Kidney tubule cell (primary cell): ENCODE measurements around the gene MPZ.
A peak's percentile ranks its signal among the peaks of the same experiment; 100 is the strongest.
"Not testable (repeated sequence)": the region's sequence is repeated elsewhere in the genome, so short reads cannot be mapped to it uniquely, and the experiment has no call there.

Experiments
- DNase-seq: peaks from one replicate; pipeline ENCODE4 v3.0.0-alpha.2; 2018; ENCODE audit warnings: low spot score

MPZ gene

GRCh38 chr1:161300478-161300877 lies 9.3 kb downstream of the MPZ start:
- DNase-seq: no peak

GRCh38 chr1:161299347-161299746 lies 10.4 kb downstream of the MPZ start:
- DNase-seq: no peak

GRCh38 chr1:161298116-161298515 lies 11.7 kb downstream of the MPZ start:
- no peak for DNase-seq

GRCh38 chr1:161297415-161297814 lies 12.4 kb downstream of the MPZ start:
- DNase-seq: no peak

- DNase-seq: no peak
Observed at GRCh38 chr1:161290779-161291178, 19.0 kb downstream of the MPZ start.

GRCh38 chr1:161287482-161288054 lies 22.2 kb downstream of the MPZ start:
- no peak for DNase-seq

- no peak for DNase-seq
Observed at GRCh38 chr1:161285521-161285920, 24.2 kb downstream of the MPZ start.

GRCh38 chr1:161285113-161285512 lies 24.7 kb downstream of the MPZ start:
- no peak for DNase-seq

GRCh38 chr1:161282991-161283390 lies 26.8 kb downstream of the MPZ start:
- DNase-seq: no peak

GRCh38 chr1:161274874-161275273 lies 34.9 kb downstream of the MPZ start:
- no peak for DNase-seq

- DNase-seq: no peak
Observed at GRCh38 chr1:161273402-161273801, 36.4 kb downstream of the MPZ start.

- DNase-seq: no peak
Observed at GRCh38 chr1:161267321-161267720, 42.4 kb downstream of the MPZ start.

GRCh38 chr1:161266836-161267235 lies 42.9 kb downstream of the MPZ start:
- DNase-seq: no peak

- peak; percentile 65 for DNase-seq
Observed at GRCh38 chr1:161266202-161266601, 43.6 kb downstream of the MPZ start.

GRCh38 chr1:161265305-161265704 lies 44.5 kb downstream of the MPZ start:
- DNase-seq: peak; percentile 61

- DNase-seq: peak; percentile 61
Observed at GRCh38 chr1:161261261-161262235, 48.2 kb downstream of the MPZ start.

- no peak for DNase-seq
Observed at GRCh38 chr1:161260376-161261260, 49.1 kb downstream of the MPZ start.

GRCh38 chr1:161259765-161260164 lies 50.0 kb downstream of the MPZ start:
- no peak for DNase-seq

GRCh38 chr1:161259345-161259702 lies 50.4 kb downstream of the MPZ start:
- DNase-seq: no peak

GRCh38 chr1:161258439-161259344 lies 51.1 kb downstream of the MPZ start, which contains the start of gene PCP4L1:
TSS of gene PCP4L1 (plus strand) at chr1:161258745. CDS start at chr1:161258975, 230 bp downstream.
- peak; percentile 53 for DNase-seq

- DNase-seq: not testable (repeated sequence)
Observed at GRCh38 chr1:161257109-161257508, 52.7 kb downstream of the MPZ start.
